H1 (cell line): ENCODE results near the gene ATG2B.

Source experiments
- CREB1 ChIP-seq: IDR thresholded peaks from 2 replicates; pipeline ENCODE4 v1.6.1; 2012; ENCODE audit warnings: inconsistent platforms
- CTCF ChIP-seq, 3 experiments: IDR thresholded peaks; 1 replicate in 2 of 3; 2 replicates in 1 of 3; pipeline versions ENCODE4 v1.5.1 to v1.6.1; 2011; ENCODE audit warnings: low read length in 3 of 3, mild to moderate bottlenecking in 3 of 3, inconsistent platforms in 2 of 3, low read depth in 1 of 3, moderate library complexity in 1 of 3; ENCODE audit not compliant: insufficient read depth in 1 of 3; ENCODE audit errors: control extremely low read depth in 1 of 3
- MAFK ChIP-seq: IDR thresholded peaks from 2 replicates; pipeline ENCODE4 v1.6.1; 2012; ENCODE audit warnings: low read depth, mild to moderate bottlenecking, improper control_type of control experiment, low read length
- RNF2 ChIP-seq: fragments of 200-900, 300-1000 bp; sonication (generic); IDR thresholded peaks from 2 replicates; pipeline ENCODE4 v1.7.1; 2016; ENCODE audit warnings: borderline replicate concordance, low read depth, mild to moderate bottlenecking, antibody characterized with exemption, low read length; ENCODE audit not compliant: poor library complexity, severe bottlenecking; ENCODE audit errors: missing control alignments
- TAF1 ChIP-seq: IDR thresholded peaks from 2 replicates; pipeline ENCODE4 v1.6.1; 2011; ENCODE audit warnings: mild to moderate bottlenecking, low read depth, low read length
- TBP ChIP-seq: IDR thresholded peaks from 2 replicates; pipeline ENCODE4 v1.6.1; 2011; ENCODE audit warnings: low read depth, low read length, improper control_type of control experiment
- USF2 ChIP-seq: IDR thresholded peaks from 2 replicates; pipeline ENCODE4 v1.6.1; 2011; ENCODE audit warnings: low read length, improper control_type of control experiment
- ZNF274 ChIP-seq: IDR thresholded peaks from 2 replicates; pipeline ENCODE4 v1.7.0; 2012; ENCODE audit warnings: low read length, borderline replicate concordance; ENCODE audit errors: extremely low read depth

GRCh38 chr14:96294246-96294645 is 68.9 kb downstream of the ATG2B start:
- TF ChIP-seq TAF1 (no peak), CTCF (IDR thresholded peaks at IDR 0.05; ENCODE audit: control extremely low read depth in 1 of 3, insufficient read depth in 1 of 3, low read depth in 1 of 3, low read length in 3 of 3) (no peak), ZNF274 (no peak), MAFK (no peak), TBP (no peak), USF2 (no peak), RNF2 (no peak), CREB1 (no peak)
